ENCODE measurements around the gene DCTN3.

DNA sequence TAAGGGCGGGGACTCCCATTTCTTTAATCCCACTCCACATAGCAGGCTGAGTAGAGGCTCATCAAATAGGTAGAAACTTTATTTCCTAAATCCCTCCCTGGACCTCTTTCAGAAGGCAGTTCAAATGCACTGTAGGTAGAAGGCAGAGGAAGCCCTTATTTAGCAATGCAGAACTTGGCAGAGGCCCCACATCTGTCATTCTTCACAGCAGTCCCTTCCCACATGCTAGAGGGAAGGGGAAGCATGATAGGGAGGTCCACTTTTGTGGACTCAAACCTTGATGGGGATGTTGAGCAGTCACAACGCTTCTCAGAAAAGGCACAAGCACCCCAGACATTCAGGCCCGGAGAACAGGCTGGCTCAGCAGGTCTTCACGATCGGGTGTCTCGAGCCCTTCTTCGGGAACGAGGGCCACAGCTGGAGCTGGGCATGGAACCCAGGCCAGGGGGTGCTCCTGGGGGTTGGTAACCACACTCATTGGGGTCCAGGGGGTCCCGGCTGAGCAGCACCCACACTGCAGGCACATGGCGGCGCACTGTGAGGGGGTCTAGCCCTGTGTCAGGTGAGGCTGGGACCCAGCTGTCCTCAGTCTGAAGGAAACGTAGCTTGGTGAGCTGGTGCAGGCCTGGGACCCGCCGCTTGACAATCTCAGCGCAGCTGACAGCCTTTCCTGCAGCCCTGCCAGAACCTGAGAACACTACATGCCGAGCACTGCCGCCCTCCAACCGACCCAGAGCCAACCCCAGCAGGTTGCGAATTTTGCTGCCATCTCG is 9.7 kb downstream of the DCTN3 start:
- TF ChIP-seq, protein P1, sequence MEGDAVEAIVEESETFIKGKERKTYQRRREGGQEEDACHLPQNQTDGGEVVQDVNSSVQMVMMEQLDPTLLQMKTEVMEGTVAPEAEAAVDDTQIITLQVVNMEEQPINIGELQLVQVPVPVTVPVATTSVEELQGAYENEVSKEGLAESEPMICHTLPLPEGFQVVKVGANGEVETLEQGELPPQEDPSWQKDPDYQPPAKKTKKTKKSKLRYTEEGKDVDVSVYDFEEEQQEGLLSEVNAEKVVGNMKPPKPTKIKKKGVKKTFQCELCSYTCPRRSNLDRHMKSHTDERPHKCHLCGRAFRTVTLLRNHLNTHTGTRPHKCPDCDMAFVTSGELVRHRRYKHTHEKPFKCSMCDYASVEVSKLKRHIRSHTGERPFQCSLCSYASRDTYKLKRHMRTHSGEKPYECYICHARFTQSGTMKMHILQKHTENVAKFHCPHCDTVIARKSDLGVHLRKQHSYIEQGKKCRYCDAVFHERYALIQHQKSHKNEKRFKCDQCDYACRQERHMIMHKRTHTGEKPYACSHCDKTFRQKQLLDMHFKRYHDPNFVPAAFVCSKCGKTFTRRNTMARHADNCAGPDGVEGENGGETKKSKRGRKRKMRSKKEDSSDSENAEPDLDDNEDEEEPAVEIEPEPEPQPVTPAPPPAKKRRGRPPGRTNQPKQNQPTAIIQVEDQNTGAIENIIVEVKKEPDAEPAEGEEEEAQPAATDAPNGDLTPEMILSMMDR (IDR thresholded peaks at IDR 0.05; ENCODE audit: extremely low read depth in 1 of 2, insufficient read depth in 1 of 2, low read depth in 1 of 2, low read length in 2 of 2), result no peak
- TF ChIP-seq EZH2 (IDR thresholded peaks at IDR 0.05; ENCODE audit: borderline replicate concordance, low read depth, low read length, severe bottlenecking) (no peak), FOS (IDR thresholded peaks at IDR 0.05; ENCODE audit: borderline replicate concordance, insufficient read depth, low read length) (no peak), POLR2A (IDR thresholded peaks at IDR 0.05; ENCODE audit: low read depth, low read length) (no peak), MYC (IDR thresholded peaks at IDR 0.05; ENCODE audit: low read depth, low read length) (no peak), POLR2AphosphoS5 (IDR thresholded peaks at IDR 0.05; ENCODE audit: insufficient read depth, low read depth, low read length) (no peak), JUN (IDR thresholded peaks at IDR 0.05; ENCODE audit: borderline replicate concordance, insufficient read depth, insufficient read length, low read depth) (no peak), GATA2 (IDR thresholded peaks at IDR 0.05; ENCODE audit: insufficient read depth, insufficient read length, low read depth, low read length) (no peak)
- TF ChIP-seq, protein P2, sequence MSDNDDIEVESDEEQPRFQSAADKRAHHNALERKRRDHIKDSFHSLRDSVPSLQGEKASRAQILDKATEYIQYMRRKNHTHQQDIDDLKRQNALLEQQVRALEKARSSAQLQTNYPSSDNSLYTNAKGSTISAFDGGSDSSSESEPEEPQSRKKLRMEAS (IDR thresholded peaks at IDR 0.05; ENCODE audit: insufficient read depth, insufficient read length), result no peak
